Measurements from ENCODE around the gene TPTE.
"Not testable (repeated sequence)": the region's sequence is repeated elsewhere in the genome, so short reads cannot be mapped to it uniquely, and the experiment has no call there.

Gene TPTE

GRCh38 chr21:10521091-10521598 is at the start of gene TPTE:
Gene TPTE (plus strand): TSS chr21:10521583. CDS start chr21:10538724, 17,141 bp downstream.
- DNase-seq: no peak

DNA sequence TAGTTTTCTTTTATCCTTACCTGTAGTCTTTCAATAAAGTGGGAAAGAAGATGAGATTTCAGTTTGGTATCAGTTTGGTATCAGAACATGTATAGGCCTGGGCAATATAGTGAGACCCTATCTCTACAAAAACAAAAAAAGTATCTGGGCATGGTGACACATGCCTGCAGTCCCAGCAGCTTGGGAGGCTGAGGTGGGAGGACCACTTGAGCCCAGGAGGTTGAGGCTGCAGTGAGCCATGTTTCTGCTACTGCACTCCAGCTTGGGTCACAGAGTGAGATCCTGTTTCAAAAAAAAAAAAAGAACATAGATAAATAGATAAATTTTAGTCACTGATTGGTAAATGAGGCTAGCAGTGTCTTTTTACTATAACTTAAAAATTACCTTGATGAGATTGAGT is 49.4 kb upstream of the TPTE start:
- not testable (repeated sequence) for DNase-seq

DNA sequence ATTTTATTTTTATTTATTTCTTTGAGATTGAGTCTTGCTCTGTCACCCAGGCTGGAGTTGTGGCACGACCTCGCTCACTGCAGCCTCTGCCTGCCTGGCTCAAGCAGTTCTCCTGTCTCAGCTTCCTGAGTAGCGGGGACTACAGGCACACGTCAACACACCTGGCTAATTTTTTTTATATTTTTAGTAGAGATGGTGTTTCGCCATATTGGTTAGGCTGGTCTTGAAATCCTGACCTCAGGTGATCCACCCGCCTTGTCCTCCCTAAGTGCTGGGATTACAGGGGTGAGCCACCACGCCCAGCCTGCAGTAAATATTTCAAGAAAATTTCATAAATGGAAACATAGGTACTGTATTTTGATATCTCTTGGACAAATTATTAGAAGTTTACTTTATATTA is 43.6 kb upstream of the TPTE start:
- not testable (repeated sequence) for DNase-seq

DNA sequence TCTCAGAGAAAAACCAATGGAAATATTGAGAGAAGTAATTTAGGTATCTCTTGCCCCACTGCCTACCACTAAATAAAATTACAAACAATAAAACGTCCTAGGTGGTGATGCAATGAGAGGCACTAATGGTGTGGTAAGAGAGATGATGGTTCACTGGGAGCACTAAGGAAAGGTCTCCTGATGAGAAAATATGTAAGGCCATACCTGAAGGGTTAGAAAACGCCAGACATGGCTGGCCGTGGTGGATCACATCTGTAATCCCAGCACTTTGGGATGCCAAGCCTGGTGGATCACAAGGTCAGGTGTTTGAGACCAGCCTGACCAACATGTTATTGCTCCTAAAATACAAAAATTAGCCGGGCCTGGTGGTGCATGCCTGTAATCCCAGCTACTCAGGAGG is 41.5 kb upstream of the TPTE start:
- DNase-seq: not testable (repeated sequence)

GRCh38 chr21:10484864-10485263 is 36.5 kb upstream of the TPTE start:
- not testable (repeated sequence) for DNase-seq

DNA sequence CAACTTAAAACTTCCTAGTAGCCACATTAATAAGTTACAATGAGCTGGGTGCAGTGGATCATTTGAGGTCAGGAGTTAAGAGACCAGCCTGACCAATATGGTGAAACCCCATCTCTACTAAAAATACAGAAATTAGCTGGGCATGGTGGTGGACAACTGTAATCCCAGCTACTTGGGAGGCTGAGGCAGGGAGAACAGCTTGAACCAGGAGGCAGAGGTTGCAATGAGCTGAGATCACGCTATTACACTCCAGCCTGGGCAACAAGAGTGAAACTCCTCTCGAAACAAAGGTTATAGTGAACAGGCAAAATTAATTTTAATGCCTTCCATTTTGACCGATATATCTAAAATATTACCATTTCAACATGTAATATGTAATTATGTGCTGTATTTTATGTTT is 30.9 kb upstream of the TPTE start:
- not testable (repeated sequence) for DNase-seq

- DNase-seq: no peak
Measured at GRCh38 chr21:10511116-10511515, 10.3 kb upstream of the TPTE start.

DNA sequence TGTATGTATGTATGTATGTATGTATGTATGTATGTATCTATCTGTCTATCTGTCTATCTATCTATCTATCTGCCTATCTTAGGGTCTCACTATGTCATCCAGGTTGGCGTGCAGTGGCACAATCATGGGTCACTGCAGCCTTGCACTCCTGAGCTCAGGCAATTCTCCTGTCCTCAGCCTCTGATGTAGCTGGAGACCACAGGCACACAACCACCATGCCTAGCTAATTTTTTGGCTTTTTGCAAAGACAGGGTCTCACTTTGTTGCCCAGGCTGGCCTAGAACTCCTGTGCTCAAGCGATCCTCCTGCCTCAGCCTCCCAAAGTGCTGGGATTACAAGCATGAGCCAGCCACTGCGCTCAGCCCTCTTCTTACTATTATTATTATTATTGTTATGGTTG is 4.5 kb upstream of the TPTE start:
- not testable (repeated sequence) for DNase-seq

GRCh38 chr21:10517904-10518303 is 3.5 kb upstream of the TPTE start:
- DNase-seq: not testable (repeated sequence)

DNA sequence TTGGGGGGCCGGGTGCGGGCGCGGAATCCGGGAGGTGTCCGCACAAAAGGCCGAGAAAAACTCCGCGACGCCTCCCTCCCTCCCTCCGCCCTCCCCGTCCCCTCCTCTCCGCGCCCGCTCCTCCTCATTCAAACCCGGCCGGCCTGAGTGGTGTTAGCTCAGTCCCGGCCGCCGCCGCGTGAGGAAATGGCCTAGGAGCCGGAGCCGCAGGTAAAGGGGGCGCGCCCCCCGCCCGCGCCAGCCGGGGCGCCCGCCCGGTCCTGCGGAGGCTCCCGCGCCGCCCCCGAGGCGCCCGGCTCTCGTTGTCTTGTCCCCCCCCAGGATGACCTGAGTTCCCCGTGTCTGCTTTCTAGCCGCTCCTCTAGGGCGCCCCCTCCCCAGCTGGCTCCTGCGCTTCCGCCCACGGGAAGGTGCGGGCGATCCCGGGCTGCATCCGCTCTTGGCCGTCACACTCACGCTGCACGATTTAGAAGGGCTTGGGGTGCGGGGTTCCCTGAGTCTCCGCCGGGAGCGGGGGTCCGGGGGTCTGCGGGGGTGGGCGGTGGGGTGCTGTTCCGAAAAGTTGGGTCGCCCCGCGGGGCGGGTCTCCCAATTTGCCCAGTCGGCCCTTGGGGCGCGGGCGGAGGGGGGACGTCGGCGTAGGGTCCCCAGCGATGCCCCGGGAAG is 585 bp downstream of the TPTE start:
- not testable (repeated sequence) for DNase-seq

DNA sequence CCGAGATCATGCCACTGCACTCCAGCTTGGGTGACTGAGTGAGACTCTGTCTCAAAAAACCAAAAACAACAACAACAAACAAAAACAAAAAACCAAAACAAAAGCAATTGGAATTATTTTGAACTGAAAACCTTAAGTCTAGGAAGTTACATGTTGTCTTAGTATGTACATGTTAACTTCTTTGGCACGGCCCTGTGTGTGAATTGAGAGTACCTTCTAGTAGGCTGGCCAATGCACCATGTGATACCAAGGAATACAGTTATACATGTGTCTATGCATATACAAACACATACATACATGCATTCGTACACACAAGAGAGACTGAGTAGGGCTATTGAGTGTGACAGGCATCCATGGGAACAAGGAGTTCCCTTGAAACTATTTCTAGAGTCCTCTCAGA is 18.6 kb downstream of the TPTE start:
- DNase-seq: no peak

DNA sequence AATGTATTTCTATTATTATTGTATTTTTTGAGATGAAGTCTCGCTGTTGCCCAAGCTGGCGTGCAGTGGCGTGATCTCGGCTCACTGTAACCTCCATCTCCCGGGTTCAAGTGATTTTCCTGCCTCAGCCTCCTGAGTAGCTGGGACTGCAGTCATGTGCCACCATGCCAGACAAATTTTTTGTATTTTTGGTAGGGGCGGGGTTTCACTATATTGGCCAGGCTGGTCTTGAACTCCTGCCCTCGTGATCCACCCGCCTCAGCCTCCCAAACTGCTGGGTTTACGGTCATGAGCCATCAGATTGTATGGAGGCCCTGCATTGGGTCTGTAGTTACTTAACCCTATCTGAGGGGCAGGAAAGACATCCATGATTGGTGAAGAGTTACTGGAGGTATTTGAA is 23.0 kb downstream of the TPTE start:
- not testable (repeated sequence) for DNase-seq

DNA sequence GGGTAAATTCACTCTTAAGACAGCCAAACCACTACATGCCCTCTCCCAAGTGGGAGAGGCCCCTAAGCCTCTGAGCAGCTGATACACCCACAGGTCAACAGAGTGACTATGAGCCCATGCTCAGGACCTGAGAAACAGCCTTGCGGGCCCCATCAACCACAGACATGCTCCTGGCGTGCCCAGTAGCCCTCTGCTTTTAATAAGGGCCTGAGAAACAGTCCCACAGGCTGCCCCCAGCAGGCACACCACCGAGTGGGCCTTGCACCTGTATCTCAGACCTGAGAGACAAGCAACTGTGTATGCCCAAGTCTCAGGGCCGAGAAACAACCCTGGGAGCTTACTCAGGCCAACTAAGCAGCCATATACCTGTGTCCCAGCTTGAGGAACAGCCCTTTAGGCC is 26.5 kb downstream of the TPTE start:
- DNase-seq: not testable (repeated sequence)

- not testable (repeated sequence) for DNase-seq
Measured at GRCh38 chr21:10548331-10548954, 27.1 kb downstream of the TPTE start.

GRCh38 chr21:10570803-10571202 is 49.4 kb downstream of the TPTE start:
- DNase-seq: not testable (repeated sequence)

- not testable (repeated sequence) for DNase-seq
Measured at GRCh38 chr21:10574531-10575310, 53.3 kb downstream of the TPTE start.

DNA sequence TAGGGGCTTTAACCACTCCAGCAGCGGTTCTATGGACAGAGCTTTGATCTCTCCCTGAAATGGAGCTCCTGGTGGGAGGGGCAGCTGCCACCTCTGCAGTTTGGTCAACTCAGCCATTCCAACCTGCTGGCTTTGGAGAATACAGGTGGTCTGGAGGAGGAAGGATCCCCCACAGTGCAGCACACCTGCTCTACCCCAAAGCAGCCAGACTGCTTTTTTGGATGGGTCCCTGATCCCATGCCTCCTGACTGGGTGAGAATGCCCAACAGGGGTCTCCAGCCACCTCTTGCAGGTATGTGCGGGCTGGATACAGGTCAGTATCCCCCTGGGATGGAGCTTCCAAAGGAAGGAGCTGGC is 53.9 kb downstream of the TPTE start:
- DNase-seq: no peak

- DNase-seq: not testable (repeated sequence)
Measured at GRCh38 chr21:10578910-10579309, 57.5 kb downstream of the TPTE start.

- DNase-seq: not testable (repeated sequence)
Measured at GRCh38 chr21:10589115-10589514, 67.7 kb downstream of the TPTE start.

- not testable (repeated sequence) for DNase-seq
Measured at GRCh38 chr21:10607074-10607473, 85.7 kb downstream of the TPTE start.

DNA sequence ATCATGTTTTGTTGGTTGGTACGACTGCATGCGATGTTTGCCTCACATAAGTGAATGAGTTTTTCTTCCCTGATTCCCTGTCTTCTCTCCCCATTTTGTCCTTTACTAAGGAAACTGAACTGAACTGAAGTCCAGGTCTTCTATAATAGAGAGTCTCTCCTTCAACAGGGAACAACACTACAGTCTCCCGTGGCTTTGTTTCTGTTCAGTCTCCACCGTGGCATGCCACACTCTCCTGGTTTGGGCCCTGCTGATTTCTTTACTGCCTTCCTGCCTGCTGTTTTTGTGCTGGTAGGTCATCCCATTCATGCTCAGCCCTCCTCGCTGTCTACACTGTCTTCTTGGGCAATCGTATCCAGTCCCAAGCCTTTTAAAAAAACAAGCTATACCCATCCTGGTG is 92.9 kb downstream of the TPTE start:
- not testable (repeated sequence) for DNase-seq

DNA sequence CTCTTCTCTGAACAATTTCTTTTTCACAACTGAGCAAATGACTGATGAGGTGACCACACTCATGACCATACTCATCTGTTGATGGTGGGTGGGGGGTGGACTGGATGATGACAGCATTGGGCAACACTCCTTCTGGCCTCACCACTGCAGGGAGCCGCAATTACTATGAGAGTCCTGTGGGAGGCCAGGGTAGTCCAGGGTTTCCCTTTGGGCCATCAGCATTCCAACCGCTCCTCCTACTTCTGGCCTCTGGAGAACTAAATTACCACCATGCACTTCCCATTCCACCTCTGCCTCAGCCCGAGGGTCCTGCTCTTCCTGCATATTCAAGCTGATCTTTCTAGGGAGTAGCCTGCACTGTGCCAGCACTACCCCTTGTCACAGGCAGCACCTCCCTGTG is 94.7 kb downstream of the TPTE start:
- not testable (repeated sequence) for DNase-seq

- no peak for DNase-seq
Measured at GRCh38 chr21:10616535-10616934, 95.2 kb downstream of the TPTE start.

All from NK-92 treated with Interleukin-12 subunit alpha and Interleukin-12 subunit beta, amount 100 ng/mL, for 24 hours (cell line).